GM20000 (cell line): ENCODE results near the gene GBP1.
"Not testable (repeated sequence)": the region's sequence is repeated elsewhere in the genome, so short reads cannot be mapped to it uniquely, and the experiment has no call there.

Source experiments
- DNase-seq: peaks from one replicate; pipeline ENCODE4 v3.0.0; 2012; ENCODE audit warnings: low spot score
- TF ChIP-seq, protein P1 (sequence below): IDR thresholded peaks from 2 replicates; pipeline ENCODE4 v1.5.1; 2012; ENCODE audit warnings: mild to moderate bottlenecking, control low read depth; ENCODE audit errors: extremely low read depth, missing control alignments

GBP1 gene

DNA sequence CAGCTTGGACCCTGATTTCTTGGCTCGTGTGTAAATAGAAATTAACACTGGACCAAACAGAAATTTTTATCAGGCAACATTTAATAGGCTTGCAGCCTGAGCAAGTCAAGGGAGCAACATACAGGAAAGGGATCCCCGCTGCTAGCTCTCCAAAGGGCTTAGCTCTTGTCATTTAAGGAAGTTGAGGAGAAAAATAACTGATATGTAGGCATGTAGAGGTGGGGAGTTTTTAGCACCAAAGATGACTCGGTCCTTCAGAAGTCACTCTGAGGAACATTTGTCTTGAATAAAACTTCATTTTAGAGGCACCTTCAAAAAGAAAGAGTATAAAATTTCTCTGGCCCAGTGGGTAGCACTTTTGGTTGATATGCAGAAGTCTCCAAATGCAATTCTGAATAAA lies 33.8 kb upstream of the GBP1 start:
- TF ChIP-seq, protein P1, sequence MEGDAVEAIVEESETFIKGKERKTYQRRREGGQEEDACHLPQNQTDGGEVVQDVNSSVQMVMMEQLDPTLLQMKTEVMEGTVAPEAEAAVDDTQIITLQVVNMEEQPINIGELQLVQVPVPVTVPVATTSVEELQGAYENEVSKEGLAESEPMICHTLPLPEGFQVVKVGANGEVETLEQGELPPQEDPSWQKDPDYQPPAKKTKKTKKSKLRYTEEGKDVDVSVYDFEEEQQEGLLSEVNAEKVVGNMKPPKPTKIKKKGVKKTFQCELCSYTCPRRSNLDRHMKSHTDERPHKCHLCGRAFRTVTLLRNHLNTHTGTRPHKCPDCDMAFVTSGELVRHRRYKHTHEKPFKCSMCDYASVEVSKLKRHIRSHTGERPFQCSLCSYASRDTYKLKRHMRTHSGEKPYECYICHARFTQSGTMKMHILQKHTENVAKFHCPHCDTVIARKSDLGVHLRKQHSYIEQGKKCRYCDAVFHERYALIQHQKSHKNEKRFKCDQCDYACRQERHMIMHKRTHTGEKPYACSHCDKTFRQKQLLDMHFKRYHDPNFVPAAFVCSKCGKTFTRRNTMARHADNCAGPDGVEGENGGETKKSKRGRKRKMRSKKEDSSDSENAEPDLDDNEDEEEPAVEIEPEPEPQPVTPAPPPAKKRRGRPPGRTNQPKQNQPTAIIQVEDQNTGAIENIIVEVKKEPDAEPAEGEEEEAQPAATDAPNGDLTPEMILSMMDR, result no peak
- DNase-seq, result no peak

DNA sequence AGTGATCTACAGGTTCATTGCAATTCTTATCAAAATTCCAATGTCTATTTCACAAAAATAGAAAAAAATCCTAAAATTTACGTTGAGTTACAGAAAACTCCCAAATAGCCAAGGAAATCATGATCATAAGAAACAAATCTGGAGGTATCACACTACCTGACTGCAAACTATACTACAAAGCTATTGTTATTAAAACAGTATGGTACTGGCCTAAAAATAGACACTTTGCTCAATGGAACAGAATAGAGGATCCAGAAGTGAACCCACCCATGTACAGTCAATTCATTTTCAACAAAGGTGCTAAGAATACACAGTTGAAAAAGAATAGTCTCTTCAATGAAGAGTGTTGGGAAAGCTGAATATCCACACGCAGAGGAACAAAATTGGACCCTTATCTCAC lies 30.7 kb upstream of the GBP1 start:
- no peak for DNase-seq
- TF ChIP-seq, protein P1, result no peak

DNA sequence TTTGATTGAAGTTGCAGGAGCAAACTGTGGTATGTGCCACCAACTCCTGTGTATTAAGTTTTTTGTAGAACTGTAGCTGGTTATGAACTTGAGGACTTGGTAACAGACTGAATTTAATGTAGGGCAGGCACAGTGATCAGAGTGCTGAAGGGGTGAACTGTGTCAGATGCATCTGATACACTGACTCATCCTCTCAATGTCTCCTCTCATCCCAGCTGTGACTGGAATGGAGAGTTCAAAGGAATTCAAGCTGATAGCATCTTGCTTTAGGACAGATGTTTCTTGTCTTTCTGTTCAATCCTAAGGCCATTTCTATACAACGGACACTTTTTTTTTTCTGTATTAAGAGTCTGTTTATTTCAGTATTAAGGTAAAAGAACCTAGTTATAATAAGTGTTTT lies 25.0 kb upstream of the GBP1 start:
- no peak for DNase-seq
- TF ChIP-seq, protein P1, result no peak

DNA sequence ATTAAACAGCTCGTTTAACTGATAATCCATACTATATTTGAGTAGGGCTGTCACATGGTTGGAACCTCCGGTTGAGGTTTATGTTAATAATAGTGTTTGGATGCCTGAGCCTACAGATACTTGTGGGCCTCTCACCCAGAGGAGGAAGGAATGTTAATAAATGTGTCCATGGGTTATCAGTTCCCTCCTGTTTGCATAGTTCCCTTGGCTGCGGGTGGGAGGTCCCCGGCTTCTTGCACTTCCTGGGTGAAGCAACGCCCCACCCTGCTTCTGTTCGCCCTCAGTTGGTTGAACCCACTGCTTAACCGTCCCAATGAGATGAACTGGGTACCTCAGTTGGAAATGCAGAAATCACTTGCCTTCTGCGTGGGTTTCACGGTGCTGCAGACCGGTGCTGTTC lies 23.6 kb upstream of the GBP1 start:
- TF ChIP-seq, protein P1, result no peak
- DNase-seq, result no peak

DNA sequence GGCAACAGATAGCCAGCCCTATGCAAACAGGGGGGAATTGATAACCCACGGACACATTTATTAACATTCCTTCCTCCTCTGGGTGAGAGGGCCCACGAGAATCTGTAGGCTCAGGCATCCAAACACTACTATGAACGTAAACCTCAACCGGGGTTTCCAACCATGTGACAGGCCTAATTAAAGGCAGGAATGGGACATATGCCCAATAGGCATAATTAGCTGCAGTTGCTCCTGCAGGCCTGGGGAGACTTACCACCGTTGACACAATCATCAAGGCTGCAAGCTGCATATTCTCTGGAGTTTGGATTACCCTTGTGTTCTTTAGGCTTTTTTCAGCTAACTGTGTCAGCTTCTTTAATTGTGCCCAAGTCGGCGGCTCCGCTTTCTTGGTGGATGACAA lies 22.2 kb upstream of the GBP1 start:
- TF ChIP-seq, protein P1, result no peak
- no peak for DNase-seq

DNA sequence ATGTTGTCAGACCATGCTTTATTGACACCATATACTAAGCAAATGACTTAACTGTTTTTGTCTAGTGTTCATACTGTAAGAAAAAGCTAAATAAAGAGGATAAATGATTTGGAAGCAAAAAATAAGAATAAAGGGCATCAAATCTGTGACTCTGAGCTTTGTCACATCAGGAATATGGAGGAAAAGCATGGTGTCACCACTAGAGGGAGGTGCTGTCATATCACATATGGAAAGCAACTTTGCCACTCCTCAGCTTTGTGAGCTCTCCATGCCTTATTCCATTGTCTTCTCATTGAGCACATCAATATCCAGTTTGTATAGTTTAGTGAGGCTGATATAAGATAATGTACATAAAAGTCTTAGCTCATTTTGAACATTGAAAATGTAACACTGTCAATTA lies 20.8 kb upstream of the GBP1 start:
- DNase-seq, result peak; percentile 25

DNA sequence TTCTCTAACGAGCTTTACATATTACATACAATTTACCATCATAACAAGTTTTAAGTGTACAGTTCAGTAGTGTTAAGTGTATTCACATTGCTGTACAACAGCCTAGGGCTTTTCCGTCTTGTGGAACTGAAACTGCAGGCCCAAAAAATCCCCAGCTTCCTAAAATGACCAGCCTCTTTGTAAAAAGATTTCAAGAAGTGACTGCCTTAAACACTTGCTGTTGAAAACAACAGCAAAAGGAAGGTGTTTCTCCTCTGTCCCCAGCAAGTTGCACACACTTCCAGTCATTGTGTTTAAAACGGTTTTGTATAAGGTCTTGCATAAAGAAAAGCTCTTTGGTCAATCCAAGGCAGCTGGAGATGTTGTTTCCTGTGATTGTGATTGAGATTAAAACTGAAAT lies 16.0 kb upstream of the GBP1 start:
- TF ChIP-seq, protein P1, result no peak
- DNase-seq, result peak; percentile 21

More for the DNA sequence above, 20.8 kb upstream of the GBP1 start:
- TF ChIP-seq, protein P1, result no peak

DNA sequence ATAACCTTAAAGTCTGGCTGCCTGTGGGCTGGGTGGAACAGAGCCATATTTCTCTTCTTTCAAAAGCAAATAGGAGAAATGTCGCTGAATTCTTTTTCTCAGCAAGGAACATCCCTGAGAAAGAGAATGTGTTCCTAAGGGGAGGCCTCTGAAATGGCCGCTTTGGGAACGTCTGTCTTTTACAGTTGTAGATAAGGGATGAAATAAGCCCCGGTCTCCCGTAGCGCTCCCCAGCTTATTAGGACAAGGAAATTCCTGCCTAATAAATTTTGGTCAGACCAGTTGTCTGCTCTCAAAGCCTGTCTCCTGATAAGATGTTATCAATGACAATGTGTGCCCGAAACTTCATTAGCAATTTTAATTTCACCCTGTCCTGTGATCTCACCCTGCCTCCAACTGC lies 15.1 kb upstream of the GBP1 start:
- DNase-seq, result not testable (repeated sequence)

DNA sequence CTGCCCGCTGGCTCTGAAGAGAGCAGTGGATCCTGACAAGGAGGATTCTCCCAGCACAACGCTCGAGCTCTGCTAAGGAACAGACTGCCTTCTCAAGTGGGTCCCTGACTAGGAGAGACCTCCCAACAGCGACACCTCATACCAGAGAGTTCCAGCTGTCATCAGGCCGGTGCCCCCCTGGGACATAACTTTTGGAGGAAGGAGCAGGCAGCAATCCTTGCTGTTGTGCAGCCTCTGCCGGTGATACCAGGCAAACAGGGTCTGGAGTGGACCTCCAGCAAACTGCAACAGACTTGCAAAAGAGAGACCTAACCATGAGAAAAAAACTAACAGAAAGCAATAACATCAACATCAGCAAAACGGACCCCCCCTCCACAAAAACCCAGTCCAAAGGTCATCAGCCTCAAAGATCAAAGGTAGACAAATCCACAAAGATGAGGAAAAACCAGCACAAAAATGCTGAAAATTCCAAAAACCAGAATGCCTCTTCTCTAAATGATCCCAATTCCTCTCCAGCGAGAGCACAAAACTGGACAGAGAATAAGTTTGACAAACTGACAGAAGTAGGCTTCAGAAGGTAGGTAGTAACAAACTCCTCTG lies 7.6 kb upstream of the GBP1 start:
- DNase-seq, result not testable (repeated sequence)
